ENCODE data around the gene PTPDC1. TPM values are rescaled to one million over a fixed set of nuclear protein-coding genes. Genes with fewer than 3 reads are reported as not detected.

The PTPDC1 gene
- total and polyA plus RNA-seq, 2 donors (not counting 1 experiment from before 2014, with no cell fraction given) = 3.7 to 9.8 TPM

GRCh38 chr9:94081435-94081834 lies 2.8 kb upstream of the PTPDC1 start:
- Histone ChIP-seq H3K9me3 (ENCODE audit: control extremely low read depth in 1 of 3, control insufficient read depth in 2 of 3, insufficient read depth in 1 of 3, low read length in 2 of 3) (no peaks in the 10 kb centered on the region), H3K27ac (ENCODE audit: low read length in 2 of 2) (no peak overlapping the region), H3K4me2 (replicated peaks; ENCODE audit: low read depth, low read length, poor library complexity, severe bottlenecking) (no peak overlapping the region), H3K4me3 (ENCODE audit: control extremely low read depth in 1 of 5, extremely low read depth in 1 of 5, insufficient read depth in 1 of 5, low read depth in 2 of 5, low read length in 4 of 5) (no peak overlapping the region), H3K36me3 (replicated peaks in 1 of 2; ENCODE audit: control extremely low read depth in 1 of 2, control insufficient read depth in 1 of 2, extremely low read depth in 1 of 2, insufficient read depth in 2 of 2, low read length in 1 of 2) (no peaks in the 10 kb centered on the region), H3K9ac (ENCODE audit: low read length) (no peak overlapping the region), H4K20me1 (ENCODE audit: control insufficient read depth, insufficient read depth, low read length, poor library complexity, severe bottlenecking) (no peaks in the 10 kb centered on the region), H2AFZ (ENCODE audit: insufficient read depth, low read depth, low read length, poor library complexity, severe bottlenecking) (no peak overlapping the region), H3K27me3 (replicated peaks in 1 of 4; ENCODE audit: control extremely low read depth in 1 of 4, control insufficient read depth in 3 of 4, insufficient read depth in 4 of 4, low read length in 3 of 4) (no peaks in the 10 kb centered on the region), H3K79me2 (ENCODE audit: control insufficient read depth, insufficient read depth, low read length) (no peaks in the 10 kb centered on the region), H3K4me1 (ENCODE audit: control insufficient read depth in 2 of 2, insufficient read depth in 2 of 2, low read length in 2 of 2) (no peaks in the 10 kb centered on the region)
- no peak for ATAC-seq (ENCODE audit: low read depth)
- ChIA-PET CTCF (no interaction called here), POLR2A (no interaction called here)
- WGBS (ENCODE audit: insufficient coverage) = 86% methylated on average over 1 of the region's 4 CpGs
- TF ChIP-seq CTCF (IDR thresholded peaks at IDR 0.05) (no peak), EZH2 (IDR thresholded peaks at IDR 0.05; ENCODE audit: borderline replicate concordance, insufficient read depth, low read depth, low read length, poor library complexity, severe bottlenecking) (no peak)
- Mint-ChIP-seq H3K9me3 (ENCODE audit: insufficient read depth) (no peaks in the 10 kb centered on the region), H3K4me1 (peaks cover 2% of the 10 kb centered on the region), H3K4me3 (no peak overlapping the region), H3K27ac (no peak overlapping the region), H3K27me3 (no peaks in the 10 kb centered on the region)
- intact Hi-C loops (cut with micrococcal nuclease) = no loop called here
- DNase-seq = no peak

- H3K4me1 Mint-ChIP-seq = no peaks in the 10 kb centered on the region
- Histone ChIP-seq H2AFZ (ENCODE audit: insufficient read depth, low read depth, low read length, poor library complexity, severe bottlenecking) (no peak overlapping the region), H3K4me2 (replicated peaks; ENCODE audit: low read depth, low read length, poor library complexity, severe bottlenecking) (no peak overlapping the region), H4K20me1 (ENCODE audit: control insufficient read depth, insufficient read depth, low read length, poor library complexity, severe bottlenecking) (no peaks in the 10 kb centered on the region), H3K27me3 (replicated peaks in 1 of 4; ENCODE audit: control extremely low read depth in 1 of 4, control insufficient read depth in 3 of 4, insufficient read depth in 4 of 4, low read length in 3 of 4) (no peaks in the 10 kb centered on the region), H3K36me3 (replicated peaks in 1 of 2; ENCODE audit: control extremely low read depth in 1 of 2, control insufficient read depth in 1 of 2, extremely low read depth in 1 of 2, insufficient read depth in 2 of 2, low read length in 1 of 2) (no peaks in the 10 kb centered on the region), H3K27ac (ENCODE audit: low read length in 2 of 2) (no peak overlapping the region), H3K4me3 (ENCODE audit: control extremely low read depth in 1 of 5, extremely low read depth in 1 of 5, insufficient read depth in 1 of 5, low read depth in 2 of 5, low read length in 4 of 5) (no peak overlapping the region), H3K4me1 (ENCODE audit: control insufficient read depth in 2 of 2, insufficient read depth in 2 of 2, low read length in 2 of 2) (no peaks in the 10 kb centered on the region), H3K9ac (ENCODE audit: low read length) (no peak overlapping the region), H3K79me2 (ENCODE audit: control insufficient read depth, insufficient read depth, low read length) (no peaks in the 10 kb centered on the region), H3K9me3 (ENCODE audit: control extremely low read depth in 1 of 3, control insufficient read depth in 2 of 3, insufficient read depth in 1 of 3, low read length in 2 of 3) (no peaks in the 10 kb centered on the region)
- no peak for DNase-seq
- no peak overlapping the region for H3K27ac Mint-ChIP-seq
- POLR2A ChIA-PET = no interaction called here
- ATAC-seq (ENCODE audit: low read depth) = no peak
- CTCF ChIA-PET = no interaction called here
- no peak for TF ChIP-seq CTCF (IDR thresholded peaks at IDR 0.05)
- no peak for TF ChIP-seq EZH2 (IDR thresholded peaks at IDR 0.05; ENCODE audit: borderline replicate concordance, insufficient read depth, low read depth, low read length, poor library complexity, severe bottlenecking)
- no peak overlapping the region for H3K4me3 Mint-ChIP-seq
- intact Hi-C loops (cut with micrococcal nuclease) = no loop called here
- 91% methylated on average over 5 of the region's 8 CpGs for WGBS (ENCODE audit: insufficient coverage)
- no peaks in the 10 kb centered on the region for H3K27me3 Mint-ChIP-seq
- no peaks in the 10 kb centered on the region for H3K9me3 Mint-ChIP-seq (ENCODE audit: insufficient read depth)
These were observed 2.3 kb upstream of the PTPDC1 start for GRCh38 chr9:94081864-94082463.
